Esophagus muscularis mucosa (tissue), 4 donors: ENCODE measurements around the gene TASOR2.

Source experiments
- EP300 ChIP-seq: sonication (generic); formaldehyde crosslinking; IDR thresholded peaks from one replicate; pipeline ENCODE4 v1.6.1; 2017; ENCODE audit warnings: antibody characterized with exemption
- POLR2A ChIP-seq: fragments of 450-650 bp; IDR thresholded peaks from one replicate; pipeline ENCODE4 v1.6.1; 2017; ENCODE audit warnings: antibody characterized with exemption, moderate library complexity, mild to moderate bottlenecking, low read depth
- POLR2AphosphoS5 ChIP-seq, 2 donors: sonication (generic); formaldehyde crosslinking; IDR thresholded peaks; one replicate each; pipeline ENCODE4 v1.6.1; 2017; ENCODE audit warnings: antibody characterized with exemption in 2 of 2
- TF ChIP-seq, protein P1 (sequence below), 3 experiments: fragments of 200-600 bp in 2 of 3; fragments of 450-650 bp in 1 of 3; sonication (generic) in 2 of 3; IDR thresholded peaks; one replicate each; pipeline ENCODE4 v1.5.1; 2017 to 2019; ENCODE audit warnings: antibody characterized with exemption in 3 of 3, mild to moderate bottlenecking in 2 of 3, moderate library complexity in 1 of 3

DNA sequence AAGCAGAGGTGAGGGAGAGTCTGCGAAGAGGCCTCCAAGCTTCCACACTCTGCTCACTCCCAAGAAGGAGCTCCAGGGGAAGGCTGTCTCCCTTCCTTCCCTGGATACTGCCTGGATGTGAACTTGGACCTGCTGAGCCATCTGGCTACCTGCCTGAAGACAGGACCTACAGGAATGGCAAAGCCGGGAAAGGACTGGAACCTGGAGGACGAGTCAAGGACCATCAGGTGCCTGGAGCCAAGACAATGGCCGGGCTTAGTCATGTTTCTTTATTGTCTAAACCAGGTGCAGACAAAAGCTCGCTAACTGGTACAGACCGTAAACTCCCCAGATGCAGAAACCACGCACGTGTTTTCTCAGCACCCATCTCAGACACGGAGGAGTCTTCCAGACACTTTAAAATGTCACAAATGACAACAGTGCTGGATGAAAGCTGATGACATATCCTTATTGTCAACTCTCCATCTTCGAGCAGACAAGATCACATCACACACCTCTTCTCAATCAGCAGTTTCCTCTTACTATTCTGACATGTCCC lies 30.4 kb upstream of the TASOR2 start:
- TF ChIP-seq POLR2A (no peak), EP300 (no peak), POLR2AphosphoS5 (IDR thresholded peaks at IDR 0.05) (no peak)
- TF ChIP-seq, protein P1, sequence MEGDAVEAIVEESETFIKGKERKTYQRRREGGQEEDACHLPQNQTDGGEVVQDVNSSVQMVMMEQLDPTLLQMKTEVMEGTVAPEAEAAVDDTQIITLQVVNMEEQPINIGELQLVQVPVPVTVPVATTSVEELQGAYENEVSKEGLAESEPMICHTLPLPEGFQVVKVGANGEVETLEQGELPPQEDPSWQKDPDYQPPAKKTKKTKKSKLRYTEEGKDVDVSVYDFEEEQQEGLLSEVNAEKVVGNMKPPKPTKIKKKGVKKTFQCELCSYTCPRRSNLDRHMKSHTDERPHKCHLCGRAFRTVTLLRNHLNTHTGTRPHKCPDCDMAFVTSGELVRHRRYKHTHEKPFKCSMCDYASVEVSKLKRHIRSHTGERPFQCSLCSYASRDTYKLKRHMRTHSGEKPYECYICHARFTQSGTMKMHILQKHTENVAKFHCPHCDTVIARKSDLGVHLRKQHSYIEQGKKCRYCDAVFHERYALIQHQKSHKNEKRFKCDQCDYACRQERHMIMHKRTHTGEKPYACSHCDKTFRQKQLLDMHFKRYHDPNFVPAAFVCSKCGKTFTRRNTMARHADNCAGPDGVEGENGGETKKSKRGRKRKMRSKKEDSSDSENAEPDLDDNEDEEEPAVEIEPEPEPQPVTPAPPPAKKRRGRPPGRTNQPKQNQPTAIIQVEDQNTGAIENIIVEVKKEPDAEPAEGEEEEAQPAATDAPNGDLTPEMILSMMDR (IDR thresholded peaks at IDR 0.05) = no peak
